NCI-H82 treated with DMSO at 0.1 percent for 48 hours (cell line): Measurements from ENCODE around the gene RNASE13.

Experiments used
- DNase-seq: peaks from one replicate; lab custom pipeline; 2025; ENCODE audit not compliant: unreplicated experiment; lab: John Stamatoyannopoulos, UW

The RNASE13 gene

GRCh38 chr14:21034707-21035106 is at the start of gene RNASE13:
RNASE13 (minus strand) TSS chr14:21034807; CDS start chr14:21034288, 519 bp downstream.
- no peak for DNase-seq

GRCh38 chr14:21084396-21084795 is 49.8 kb upstream of the RNASE13 start:
- no peak for DNase-seq

GRCh38 chr14:21083565-21084325 is 49.1 kb upstream of the RNASE13 start:
- no peak for DNase-seq

DNA sequence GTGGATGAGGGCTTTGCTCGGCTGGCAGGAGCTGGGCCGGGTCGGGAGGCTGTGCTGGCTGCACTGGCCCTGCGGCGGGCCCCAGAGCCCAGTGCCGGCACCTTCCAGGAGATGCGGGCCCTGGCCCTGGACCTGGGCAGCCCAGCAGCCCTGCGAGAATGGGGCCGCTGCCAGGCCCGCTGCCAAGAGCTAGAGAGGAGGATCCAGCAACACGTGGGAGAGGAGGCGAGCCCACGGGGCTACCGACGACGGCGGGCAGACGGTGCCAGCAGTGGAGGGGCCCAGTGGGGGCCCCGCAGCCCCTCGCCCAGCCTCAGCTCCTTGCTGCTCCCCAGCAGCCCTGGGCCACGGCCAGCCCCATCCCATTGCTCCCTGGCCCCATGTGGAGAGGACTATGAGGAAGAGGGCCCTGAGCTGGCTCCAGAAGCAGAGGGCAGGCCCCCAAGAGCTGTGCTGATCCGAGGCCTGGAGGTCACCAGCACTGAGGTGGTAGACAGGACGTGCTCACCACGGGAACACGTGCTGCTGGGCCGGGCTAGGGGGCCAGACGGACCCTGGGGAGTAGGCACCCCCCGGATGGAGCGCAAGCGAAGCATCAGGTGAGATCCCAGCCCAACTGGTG is 47.0 kb upstream of the RNASE13 start:
- no peak for DNase-seq

DNA sequence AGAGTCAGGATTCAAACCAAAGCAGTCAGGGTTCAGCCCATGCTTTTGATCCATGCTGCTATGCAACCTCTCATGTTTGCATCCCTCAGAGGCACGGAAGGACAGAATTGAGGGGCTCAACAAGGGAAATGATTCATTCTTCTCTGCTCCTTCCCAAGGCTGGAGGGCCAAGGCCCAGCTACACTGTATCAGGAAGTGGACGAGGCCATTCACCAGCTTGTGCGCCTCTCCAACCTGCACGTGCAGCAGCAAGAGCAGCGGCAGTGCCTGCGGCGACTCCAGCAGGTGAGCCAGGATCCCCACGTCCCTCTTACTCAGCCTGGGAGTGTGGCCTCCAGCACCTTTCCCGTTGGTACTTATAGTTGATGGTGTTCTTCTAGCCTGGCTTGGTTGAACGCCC is 44.1 kb upstream of the RNASE13 start:
- DNase-seq: no peak

DNA sequence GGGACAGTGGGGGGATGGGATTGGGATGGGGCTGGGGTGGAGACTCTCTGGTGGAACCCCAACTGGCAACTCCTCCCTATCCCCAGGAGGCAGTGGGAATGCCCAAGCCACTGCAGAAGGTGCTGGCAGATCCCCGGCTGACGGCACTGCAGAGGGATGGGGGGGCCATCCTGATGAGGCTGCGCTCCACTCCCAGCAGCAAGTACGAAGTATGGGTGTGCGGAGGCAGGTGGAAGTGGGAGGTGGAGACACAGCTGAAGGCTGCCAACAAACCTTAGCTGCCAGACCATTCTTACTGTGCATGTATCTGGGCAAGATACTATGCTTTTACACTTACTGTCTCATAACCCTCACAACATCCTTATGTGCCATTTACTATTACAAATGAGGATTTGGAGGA is 43.7 kb upstream of the RNASE13 start:
- no peak for DNase-seq

- DNase-seq: no peak
These were observed 43.1 kb upstream of the RNASE13 start for GRCh38 chr14:21077672-21078071.

GRCh38 chr14:21075719-21076437 is 41.3 kb upstream of the RNASE13 start:
- DNase-seq: no peak

- no peak for DNase-seq
These were observed 40.0 kb upstream of the RNASE13 start for GRCh38 chr14:21074398-21075272.

- no peak for DNase-seq
These were observed 39.3 kb upstream of the RNASE13 start for GRCh38 chr14:21073921-21074320.

DNA sequence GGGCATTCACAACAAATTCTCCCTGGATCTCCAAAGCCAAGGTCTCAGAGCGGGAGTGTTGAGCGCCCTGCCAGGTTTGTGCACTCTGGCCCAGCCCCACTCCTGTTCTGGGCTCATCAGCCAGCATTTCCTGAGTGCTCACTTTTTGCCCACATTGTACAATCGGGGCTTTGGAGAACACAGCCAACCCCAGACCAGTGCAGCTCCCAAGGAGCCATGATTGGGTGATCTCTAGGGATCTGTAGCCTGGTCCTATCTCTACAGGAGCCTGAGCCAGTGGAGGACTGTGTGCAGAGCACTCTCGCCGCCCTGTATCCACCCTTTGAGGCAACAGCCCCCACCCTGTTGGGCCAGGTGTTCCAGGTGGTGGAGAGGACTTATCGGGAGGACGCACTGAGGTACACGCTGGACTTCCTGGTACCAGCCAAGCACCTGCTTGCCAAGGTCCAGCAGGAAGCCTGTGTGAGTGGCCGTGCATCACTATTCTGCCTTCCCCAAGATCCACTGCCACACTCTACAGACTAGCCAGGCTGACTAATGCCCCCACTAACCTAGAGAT is 38.3 kb upstream of the RNASE13 start:
- no peak for DNase-seq

DNA sequence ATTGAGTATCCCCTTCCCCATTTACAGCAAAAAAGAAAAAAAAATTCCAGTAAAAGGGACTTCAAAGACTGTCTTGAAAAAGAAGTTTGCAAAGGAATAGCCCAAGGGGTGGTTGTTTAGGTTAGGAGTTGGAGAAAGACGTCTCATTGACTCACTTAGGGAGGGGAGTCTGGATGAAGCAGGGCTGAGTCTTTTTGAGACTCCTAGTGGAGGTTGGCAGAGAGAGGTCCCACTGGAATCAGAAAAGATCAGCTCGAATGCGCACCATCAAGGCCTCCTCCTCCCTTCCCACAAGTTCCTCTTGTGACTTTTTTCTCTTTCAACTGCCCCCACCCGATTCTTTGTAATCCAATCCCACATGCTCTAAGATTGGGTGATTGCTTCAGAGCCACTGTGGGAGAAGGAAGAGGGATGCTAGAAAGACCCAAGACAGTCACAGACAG is 37.4 kb upstream of the RNASE13 start:
- DNase-seq: no peak

DNA sequence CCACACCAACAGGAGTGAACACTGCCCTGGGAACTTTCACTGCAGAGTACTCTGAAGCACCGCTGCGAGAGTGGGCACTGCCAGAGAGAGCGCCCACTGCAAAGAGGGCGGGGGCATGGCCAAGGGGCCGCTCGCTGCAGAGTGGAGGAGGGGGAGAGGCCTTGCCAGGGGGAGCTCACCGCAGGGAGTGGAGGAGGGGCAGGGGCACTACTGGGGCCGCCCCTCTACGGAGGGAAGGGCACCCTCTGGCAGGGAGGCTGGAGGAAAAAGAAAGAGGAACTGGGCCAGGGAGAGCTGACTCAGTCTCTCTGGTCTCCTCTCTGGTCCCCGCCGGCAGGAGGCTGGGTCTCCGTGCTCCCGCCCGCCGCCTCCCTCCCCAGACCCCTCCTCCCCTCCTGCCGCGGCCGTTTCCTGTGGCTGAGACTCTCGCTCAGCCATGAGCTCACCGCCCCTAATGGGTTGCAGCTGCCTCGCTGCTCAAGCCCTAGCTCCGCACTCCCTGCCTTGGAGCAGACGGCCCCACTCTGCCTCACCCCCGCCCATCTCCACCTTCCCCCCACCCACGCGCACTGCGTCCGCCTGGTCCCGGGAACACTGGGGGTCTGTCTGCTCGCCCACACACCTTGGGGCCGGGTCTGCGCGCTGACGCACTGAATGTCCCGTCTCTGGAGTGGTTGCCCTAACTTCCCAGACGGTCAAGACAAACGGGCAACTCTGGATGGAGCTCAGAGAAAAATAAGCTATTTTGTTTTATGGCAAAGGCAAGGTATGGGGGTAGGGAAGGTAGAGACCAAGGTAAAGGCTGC is 36.8 kb upstream of the RNASE13 start:
- DNase-seq: peak; percentile 43

DNA sequence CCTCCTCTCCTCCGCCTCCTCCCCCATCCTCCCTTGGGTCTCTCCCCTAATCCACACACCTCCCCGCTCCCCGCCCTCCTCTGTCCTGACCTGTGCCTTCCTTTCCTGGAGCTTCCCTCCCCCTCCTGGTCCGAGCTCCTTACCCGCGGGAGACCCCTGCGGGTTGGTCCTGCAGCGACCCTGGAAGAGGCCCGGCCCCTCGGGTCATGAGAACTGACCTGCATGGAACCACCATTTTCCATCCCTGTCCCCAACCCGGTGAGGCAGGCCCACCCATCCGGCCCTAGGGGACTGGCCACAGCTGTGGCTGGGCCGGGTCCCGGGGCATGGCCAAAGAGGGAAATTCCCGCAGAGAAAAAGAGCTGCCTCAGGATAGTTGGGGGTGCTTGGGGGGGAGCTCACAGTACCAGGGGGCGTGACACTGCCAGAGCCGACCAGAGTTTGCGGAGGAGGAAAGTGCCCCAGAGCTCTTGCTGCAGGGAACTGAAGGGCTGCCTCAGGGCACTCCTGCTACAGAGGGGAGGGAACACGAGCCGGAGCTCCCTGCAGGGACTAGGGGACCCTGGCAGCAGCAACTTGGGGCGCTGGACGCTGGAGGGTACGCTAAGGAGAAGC is 36.1 kb upstream of the RNASE13 start:
- no peak for DNase-seq

GRCh38 chr14:21070083-21070609 is 35.5 kb upstream of the RNASE13 start, which contains the start of gene ARHGEF40:
ARHGEF40 (plus strand) TSS chr14:21070304; CDS start chr14:21070397, 93 bp downstream.
- DNase-seq: no peak

GRCh38 chr14:21069388-21070082 is 34.9 kb upstream of the RNASE13 start:
- no peak for DNase-seq

DNA sequence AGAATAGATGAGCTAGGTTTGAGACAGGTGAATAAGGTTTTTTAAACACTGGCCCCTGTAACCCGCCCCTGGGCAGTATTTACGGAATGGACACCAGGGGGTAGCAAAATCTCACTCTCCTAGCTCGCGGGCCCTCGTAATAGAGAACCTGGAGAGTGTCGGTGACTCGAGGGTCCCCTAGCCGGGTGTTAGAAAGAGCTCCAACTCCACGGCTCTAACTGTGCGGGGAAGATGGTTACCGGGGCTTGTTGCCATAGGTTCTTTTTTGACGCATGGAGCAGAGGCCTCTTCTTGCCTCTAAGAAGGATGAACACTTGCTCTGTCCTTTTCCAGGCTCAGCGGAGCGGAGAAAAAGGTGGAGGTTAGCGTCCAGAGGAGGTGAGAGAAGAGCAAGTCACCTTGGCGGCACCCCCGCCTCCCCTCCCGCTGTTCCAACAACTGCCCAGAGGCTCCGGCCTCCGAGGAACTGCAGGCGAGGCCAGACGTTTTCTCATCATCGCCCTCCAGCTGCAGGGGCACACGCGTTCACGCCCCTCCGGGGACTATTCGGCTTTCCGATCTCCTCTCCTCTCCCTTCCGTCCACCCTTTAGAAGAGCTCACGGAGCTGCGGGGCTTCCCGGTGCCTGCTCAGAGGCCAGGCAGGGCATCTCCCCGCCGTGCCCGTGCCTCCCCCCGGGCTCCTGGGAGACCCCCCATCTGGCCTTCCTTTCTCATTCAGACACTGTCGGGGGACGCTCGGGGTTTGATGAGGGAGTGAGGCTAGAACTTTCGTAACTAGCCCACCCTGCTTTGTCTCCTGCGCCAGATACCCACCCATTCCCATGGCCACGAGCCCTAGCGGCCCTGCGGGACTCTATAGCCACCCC is 34.1 kb upstream of the RNASE13 start:
- DNase-seq: peak; percentile 41
